Duodenal mucosa (tissue), 2 donors: ENCODE measurements around the gene COL27A1.

ENCODE experiments used
- H3K27ac ChIP-seq: one replicate; pipeline ENCODE4 v1.7.0; 2013; ENCODE audit warnings: low read depth, low read length
- H3K27me3 ChIP-seq, 2 donors: one replicate each; pipeline ENCODE4 v1.7.0; 2013; ENCODE audit warnings: low read length in 2 of 2, control low read depth in 1 of 2; ENCODE audit not compliant: insufficient read depth in 2 of 2, control insufficient read depth in 1 of 2
- H3K36me3 ChIP-seq, 2 donors: one replicate each; pipeline ENCODE4 v1.7.0; 2013; ENCODE audit warnings: low read length in 2 of 2, control low read depth in 1 of 2; ENCODE audit not compliant: insufficient read depth in 2 of 2, control insufficient read depth in 1 of 2
- H3K4me1 ChIP-seq, 2 donors: one replicate each; pipeline ENCODE4 v1.7.0; 2013; ENCODE audit warnings: low read length in 2 of 2, control low read depth in 1 of 2; ENCODE audit not compliant: insufficient read depth in 2 of 2, control insufficient read depth in 1 of 2
- H3K4me3 ChIP-seq, 2 donors: one replicate each; pipeline ENCODE4 v1.7.0; 2013; ENCODE audit warnings: low read length in 2 of 2, low read depth in 1 of 2
- H3K9ac ChIP-seq, 2 donors: one replicate each; pipeline ENCODE4 v1.7.0; 2013; ENCODE audit warnings: low read length in 2 of 2, low read depth in 1 of 2
- H3K9me3 ChIP-seq, 2 donors: one replicate each; pipeline ENCODE4 v1.7.0; 2013; ENCODE audit warnings: low read length in 2 of 2, control low read depth in 1 of 2; ENCODE audit not compliant: control insufficient read depth in 1 of 2

Gene COL27A1

DNA sequence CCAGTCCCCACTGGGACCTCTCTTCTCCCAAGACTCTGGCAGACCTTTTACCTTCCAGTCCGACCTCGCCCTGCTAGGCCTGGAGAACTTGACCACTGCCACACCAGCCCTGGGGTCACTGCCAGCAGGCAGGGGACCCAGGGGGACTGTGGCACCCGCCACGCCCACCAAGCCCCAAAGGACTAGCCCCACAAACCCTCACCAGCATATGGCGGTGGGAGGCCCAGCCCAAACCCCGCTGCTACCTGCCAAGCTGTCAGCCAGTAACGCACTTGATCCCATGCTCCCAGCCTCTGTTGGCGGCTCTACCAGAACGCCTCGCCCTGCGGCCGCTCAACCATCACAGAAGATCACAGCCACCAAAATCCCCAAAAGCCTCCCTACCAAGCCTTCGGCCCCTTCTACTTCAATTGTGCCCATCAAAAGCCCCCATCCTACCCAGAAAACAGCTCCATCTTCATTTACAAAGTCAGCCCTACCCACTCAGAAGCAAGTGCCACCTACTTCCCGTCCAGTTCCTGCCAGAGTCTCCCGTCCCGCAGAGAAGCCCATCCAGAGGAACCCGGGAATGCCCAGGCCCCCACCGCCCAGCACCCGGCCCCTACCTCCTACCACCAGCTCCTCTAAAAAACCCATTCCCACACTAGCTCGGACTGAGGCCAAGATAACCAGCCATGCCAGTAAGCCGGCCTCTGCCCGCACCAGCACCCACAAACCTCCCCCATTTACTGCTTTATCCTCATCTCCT is 13.1 kb downstream of the COL27A1 start:
- Histone ChIP-seq H3K4me1 (peaks cover 6 to 7% of the 10 kb centered on the region in 2 donors), H3K36me3 (no peaks in the 10 kb centered on the region), H3K4me3 (no peak overlapping the region), H3K9ac (no peak overlapping the region), H3K27me3 (no peaks in the 10 kb centered on the region), H3K9me3 (no peaks in the 10 kb centered on the region), H3K27ac (no peak overlapping the region)

DNA sequence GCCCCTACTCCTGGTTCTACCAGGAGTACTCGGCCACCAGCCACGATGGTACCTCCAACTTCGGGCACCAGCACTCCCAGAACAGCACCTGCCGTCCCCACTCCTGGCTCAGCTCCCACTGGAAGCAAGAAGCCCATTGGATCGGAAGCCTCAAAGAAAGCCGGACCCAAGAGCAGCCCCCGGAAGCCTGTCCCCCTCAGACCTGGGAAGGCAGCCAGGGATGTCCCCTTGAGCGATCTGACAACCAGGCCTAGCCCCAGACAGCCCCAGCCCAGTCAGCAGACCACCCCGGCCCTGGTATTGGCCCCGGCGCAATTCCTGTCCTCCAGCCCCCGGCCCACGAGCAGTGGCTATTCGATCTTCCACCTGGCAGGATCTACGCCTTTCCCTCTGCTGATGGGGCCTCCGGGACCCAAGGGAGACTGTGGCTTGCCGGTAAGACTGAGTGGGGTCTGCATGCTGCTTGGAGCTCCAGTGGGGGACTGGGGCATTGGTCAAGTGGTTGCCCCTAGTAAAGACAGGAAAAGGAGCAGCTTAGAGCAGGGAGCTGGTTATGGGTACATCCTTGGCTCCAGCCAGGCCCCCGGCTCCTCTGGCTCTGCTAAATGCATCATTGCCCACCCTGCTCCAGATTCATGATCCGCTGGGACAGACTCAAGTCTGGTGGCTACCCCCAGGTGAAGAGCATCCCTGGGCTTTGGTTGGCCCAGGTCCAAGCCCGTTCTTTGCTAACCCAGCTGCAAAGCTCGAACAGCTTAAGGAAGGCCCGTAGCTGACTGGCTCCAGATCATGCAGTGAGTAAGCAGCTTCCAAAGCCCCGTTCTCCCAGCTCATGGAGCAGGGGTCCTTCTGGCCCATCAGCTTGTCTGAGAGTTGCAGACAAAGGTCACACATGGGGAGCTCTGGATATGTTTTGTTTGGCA is 14.0 kb downstream of the COL27A1 start:
- no peak overlapping the region for H3K27ac ChIP-seq
- H3K4me1 ChIP-seq: peaks cover 0 to 3% of the 10 kb centered on the region in 2 donors

GRCh38 chr9:114169952-114170770 is 14.8 kb downstream of the COL27A1 start:
- Histone ChIP-seq H3K9ac (no peak overlapping the region), H3K9me3 (no peaks in the 10 kb centered on the region), H3K36me3 (no peaks in the 10 kb centered on the region), H3K4me3 (no peak overlapping the region), H3K4me1 (peaks cover 5 to 10% of the 10 kb centered on the region in 2 donors), H3K27ac (no peak overlapping the region), H3K27me3 (no peaks in the 10 kb centered on the region)

More for the DNA sequence above, 14.0 kb downstream of the COL27A1 start:
- Histone ChIP-seq H3K27me3 (no peaks in the 10 kb centered on the region), H3K36me3 (no peaks in the 10 kb centered on the region), H3K4me3 (no peak overlapping the region), H3K9ac (no peak overlapping the region), H3K9me3 (no peaks in the 10 kb centered on the region)

- Histone ChIP-seq H3K27ac (no peak overlapping the region), H3K4me3 (no peak overlapping the region), H3K4me1 (peaks cover 10 to 17% of the 10 kb centered on the region in 2 donors), H3K9ac (no peak overlapping the region), H3K9me3 (no peaks in the 10 kb centered on the region), H3K36me3 (no peaks in the 10 kb centered on the region), H3K27me3 (no peaks in the 10 kb centered on the region)
Observed at GRCh38 chr9:114170771-114171461, 15.6 kb downstream of the COL27A1 start.

- H3K4me1 ChIP-seq: peaks cover 10 to 17% of the 10 kb centered on the region in 2 donors
- H3K27me3 ChIP-seq: no peaks in the 10 kb centered on the region
- H3K9ac ChIP-seq: no peak overlapping the region
- H3K36me3 ChIP-seq: no peaks in the 10 kb centered on the region
- H3K4me3 ChIP-seq: no peak overlapping the region
- no peak overlapping the region for H3K27ac ChIP-seq
- H3K9me3 ChIP-seq: no peaks in the 10 kb centered on the region
Observed at GRCh38 chr9:114171500-114171899, 16.2 kb downstream of the COL27A1 start.

DNA sequence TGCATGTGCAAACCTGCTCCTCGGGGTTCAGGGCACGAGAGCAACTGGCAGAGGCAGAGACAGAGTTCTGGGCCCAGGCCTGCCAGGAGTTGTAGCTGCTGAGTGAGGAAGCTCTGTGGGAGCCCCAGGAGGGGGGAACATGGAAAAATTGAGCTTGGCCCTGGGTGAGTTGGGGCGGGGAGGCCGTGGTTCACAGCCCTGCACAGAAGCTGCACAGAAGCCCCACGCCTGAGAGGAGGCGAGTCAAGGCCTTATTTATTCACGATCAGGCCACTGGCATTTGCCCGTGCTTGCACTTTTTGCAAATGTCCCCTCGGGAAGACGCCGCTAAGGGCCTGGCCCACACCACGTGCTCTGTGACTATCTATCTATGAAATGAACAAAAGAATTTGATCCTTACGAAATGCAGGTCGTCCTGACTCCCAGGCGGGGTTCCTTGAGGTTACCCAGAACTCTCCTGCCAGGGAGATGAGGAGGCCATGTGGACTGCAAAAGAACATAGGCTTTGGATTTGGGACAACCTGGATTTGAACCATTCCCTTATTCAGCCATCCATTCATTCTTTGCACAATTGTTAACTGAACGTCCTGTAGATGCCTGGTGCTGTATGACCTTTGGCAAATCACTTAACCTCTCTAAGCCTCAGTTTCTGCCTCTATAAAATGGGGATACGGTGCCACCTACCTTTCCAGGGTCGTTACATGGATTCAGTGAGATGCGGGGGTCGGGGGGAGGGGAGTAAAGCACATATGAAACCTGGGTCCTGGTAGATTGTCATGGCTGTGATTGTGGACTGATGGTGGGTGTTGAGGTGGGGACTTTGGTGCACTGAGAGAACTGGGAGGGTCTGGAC is 17.9 kb downstream of the COL27A1 start:
- Histone ChIP-seq H3K4me3 (no peak overlapping the region), H3K4me1 (peaks cover 10 to 32% of the 10 kb centered on the region in 2 donors), H3K27ac (no peak overlapping the region), H3K27me3 (no peaks in the 10 kb centered on the region), H3K9me3 (no peaks in the 10 kb centered on the region), H3K9ac (no peak overlapping the region), H3K36me3 (no peaks in the 10 kb centered on the region)

GRCh38 chr9:114174557-114174875 is 19.2 kb downstream of the COL27A1 start:
- Histone ChIP-seq H3K36me3 (no peaks in the 10 kb centered on the region), H3K4me1 (peaks cover 10 to 36% of the 10 kb centered on the region in 2 donors), H3K9ac (no peak overlapping the region), H3K27ac (no peak overlapping the region), H3K9me3 (no peaks in the 10 kb centered on the region), H3K27me3 (no peaks in the 10 kb centered on the region), H3K4me3 (no peak overlapping the region)

GRCh38 chr9:114174876-114175771 is 19.8 kb downstream of the COL27A1 start:
- Histone ChIP-seq H3K9ac (no peak overlapping the region), H3K9me3 (no peaks in the 10 kb centered on the region), H3K36me3 (no peaks in the 10 kb centered on the region), H3K4me1 (peaks cover 10 to 36% of the 10 kb centered on the region in 2 donors), H3K4me3 (no peak overlapping the region), H3K27me3 (no peaks in the 10 kb centered on the region), H3K27ac (no peak overlapping the region)
